ENCODE measurements around the gene TEX19.

The TEX19 gene

GRCh38 chr17:82385559-82386254, 26.7 kb downstream of the TEX19 start:
- no peaks in the 10 kb centered on the region for H3K36me3 ChIP-seq (ENCODE audit: control insufficient read depth in 5 of 5, insufficient read depth in 5 of 5, low read length in 5 of 5)
- H3K4me1 ChIP-seq (ENCODE audit: control insufficient read depth in 5 of 5, insufficient read depth in 5 of 5, low read length in 5 of 5) = peaks cover 2 to 44% (median 27%) of the 10 kb centered on the region in 5 donors
- H3K4me3 ChIP-seq (ENCODE audit: low read depth in 1 of 5, low read length in 5 of 5) = no peak overlapping the region
- no peaks in the 10 kb centered on the region for H3K9me3 ChIP-seq (ENCODE audit: control insufficient read depth in 5 of 5, low read length in 5 of 5)
- no peak overlapping the region for H3K9ac ChIP-seq (ENCODE audit: low read length in 5 of 5)
- H3K27ac ChIP-seq (ENCODE audit: low read depth, low read length) = no peak overlapping the region
- H3K27me3 ChIP-seq (ENCODE audit: control insufficient read depth in 5 of 5, insufficient read depth in 4 of 5, low read length in 5 of 5) = peaks cover 9 to 43% (median 40%) of the 10 kb centered on the region in 5 donors

GRCh38 chr17:82386255-82386831, 27.3 kb downstream of the TEX19 start:
- no peak overlapping the region for H3K4me3 ChIP-seq (ENCODE audit: low read depth in 1 of 5, low read length in 5 of 5)
- H3K9ac ChIP-seq (ENCODE audit: low read length in 5 of 5) = no peak overlapping the region
- H3K27ac ChIP-seq (ENCODE audit: low read depth, low read length) = no peak overlapping the region
- peaks cover 9 to 43% (median 40%) of the 10 kb centered on the region in 5 donors for H3K27me3 ChIP-seq (ENCODE audit: control insufficient read depth in 5 of 5, insufficient read depth in 4 of 5, low read length in 5 of 5)
- no peaks in the 10 kb centered on the region for H3K36me3 ChIP-seq (ENCODE audit: control insufficient read depth in 5 of 5, insufficient read depth in 5 of 5, low read length in 5 of 5)
- peaks cover 2 to 41% (median 23%) of the 10 kb centered on the region in 5 donors for H3K4me1 ChIP-seq (ENCODE audit: control insufficient read depth in 5 of 5, insufficient read depth in 5 of 5, low read length in 5 of 5)
- H3K9me3 ChIP-seq (ENCODE audit: control insufficient read depth in 5 of 5, low read length in 5 of 5) = no peaks in the 10 kb centered on the region

- Histone ChIP-seq H3K36me3 (ENCODE audit: control insufficient read depth in 5 of 5, insufficient read depth in 5 of 5, low read length in 5 of 5) (peaks cover 0 to 7% (median 6%) of the 10 kb centered on the region in 5 donors), H3K27ac (ENCODE audit: low read depth, low read length) (no peak overlapping the region), H3K27me3 (ENCODE audit: control insufficient read depth in 5 of 5, insufficient read depth in 4 of 5, low read length in 5 of 5) (peaks cover 9 to 41% (median 40%) of the 10 kb centered on the region in 5 donors), H3K9me3 (ENCODE audit: control insufficient read depth in 5 of 5, low read length in 5 of 5) (no peaks in the 10 kb centered on the region), H3K9ac (ENCODE audit: low read length in 5 of 5) (no peak overlapping the region), H3K4me1 (ENCODE audit: control insufficient read depth in 5 of 5, insufficient read depth in 5 of 5, low read length in 5 of 5) (peaks cover 0 to 38% (median 20%) of the 10 kb centered on the region in 5 donors), H3K4me3 (ENCODE audit: low read depth in 1 of 5, low read length in 5 of 5) (no peak overlapping the region)
Measured at GRCh38 chr17:82386881-82387704, 28.0 kb downstream of the TEX19 start.

GRCh38 chr17:82387705-82388106, 28.7 kb downstream of the TEX19 start:
- Histone ChIP-seq H3K27me3 (ENCODE audit: control insufficient read depth in 5 of 5, insufficient read depth in 4 of 5, low read length in 5 of 5) (peaks cover 9 to 41% (median 40%) of the 10 kb centered on the region in 5 donors), H3K9ac (ENCODE audit: low read length in 5 of 5) (no peak overlapping the region), H3K4me3 (ENCODE audit: low read depth in 1 of 5, low read length in 5 of 5) (no peak overlapping the region), H3K4me1 (ENCODE audit: control insufficient read depth in 5 of 5, insufficient read depth in 5 of 5, low read length in 5 of 5) (peaks cover 0 to 38% (median 20%) of the 10 kb centered on the region in 5 donors), H3K27ac (ENCODE audit: low read depth, low read length) (no peak overlapping the region), H3K36me3 (ENCODE audit: control insufficient read depth in 5 of 5, insufficient read depth in 5 of 5, low read length in 5 of 5) (peaks cover 0 to 13% (median 8%) of the 10 kb centered on the region in 5 donors), H3K9me3 (ENCODE audit: control insufficient read depth in 5 of 5, low read length in 5 of 5) (no peaks in the 10 kb centered on the region)

GRCh38 chr17:82388223-82388921, 29.3 kb downstream of the TEX19 start:
- H3K9ac ChIP-seq (ENCODE audit: low read length in 5 of 5) = no peak overlapping the region
- peaks cover 0 to 20% (median 13%) of the 10 kb centered on the region in 5 donors for H3K36me3 ChIP-seq (ENCODE audit: control insufficient read depth in 5 of 5, insufficient read depth in 5 of 5, low read length in 5 of 5)
- no peaks in the 10 kb centered on the region for H3K9me3 ChIP-seq (ENCODE audit: control insufficient read depth in 5 of 5, low read length in 5 of 5)
- no peak overlapping the region for H3K4me3 ChIP-seq (ENCODE audit: low read depth in 1 of 5, low read length in 5 of 5)
- no peak overlapping the region for H3K27ac ChIP-seq (ENCODE audit: low read depth, low read length)
- H3K27me3 ChIP-seq (ENCODE audit: control insufficient read depth in 5 of 5, insufficient read depth in 4 of 5, low read length in 5 of 5) = peaks cover 9 to 40% (median 38%) of the 10 kb centered on the region in 5 donors
- H3K4me1 ChIP-seq (ENCODE audit: control insufficient read depth in 5 of 5, insufficient read depth in 5 of 5, low read length in 5 of 5) = peaks cover 0 to 38% (median 20%) of the 10 kb centered on the region in 5 donors

GRCh38 chr17:82388922-82389283, 29.9 kb downstream of the TEX19 start:
- H3K4me3 ChIP-seq (ENCODE audit: low read depth in 1 of 5, low read length in 5 of 5) = no peak overlapping the region
- H3K9me3 ChIP-seq (ENCODE audit: control insufficient read depth in 5 of 5, low read length in 5 of 5) = no peaks in the 10 kb centered on the region
- peaks cover 0 to 38% (median 20%) of the 10 kb centered on the region in 5 donors for H3K4me1 ChIP-seq (ENCODE audit: control insufficient read depth in 5 of 5, insufficient read depth in 5 of 5, low read length in 5 of 5)
- no peak overlapping the region for H3K9ac ChIP-seq (ENCODE audit: low read length in 5 of 5)
- peaks cover 0 to 23% (median 17%) of the 10 kb centered on the region in 5 donors for H3K36me3 ChIP-seq (ENCODE audit: control insufficient read depth in 5 of 5, insufficient read depth in 5 of 5, low read length in 5 of 5)
- no peak overlapping the region for H3K27ac ChIP-seq (ENCODE audit: low read depth, low read length)
- peaks cover 9 to 37% (median 34%) of the 10 kb centered on the region in 5 donors for H3K27me3 ChIP-seq (ENCODE audit: control insufficient read depth in 5 of 5, insufficient read depth in 4 of 5, low read length in 5 of 5)

- H3K4me3 ChIP-seq (ENCODE audit: low read depth in 1 of 5, low read length in 5 of 5) = no peak overlapping the region
- peaks cover 0 to 27% (median 17%) of the 10 kb centered on the region in 5 donors for H3K36me3 ChIP-seq (ENCODE audit: control insufficient read depth in 5 of 5, insufficient read depth in 5 of 5, low read length in 5 of 5)
- H3K9me3 ChIP-seq (ENCODE audit: control insufficient read depth in 5 of 5, low read length in 5 of 5) = no peaks in the 10 kb centered on the region
- no peak overlapping the region for H3K9ac ChIP-seq (ENCODE audit: low read length in 5 of 5)
- H3K4me1 ChIP-seq (ENCODE audit: control insufficient read depth in 5 of 5, insufficient read depth in 5 of 5, low read length in 5 of 5) = peaks cover 0 to 37% (median 20%) of the 10 kb centered on the region in 5 donors
- peaks cover 9 to 32% (median 30%) of the 10 kb centered on the region in 5 donors for H3K27me3 ChIP-seq (ENCODE audit: control insufficient read depth in 5 of 5, insufficient read depth in 4 of 5, low read length in 5 of 5)
- no peak overlapping the region for H3K27ac ChIP-seq (ENCODE audit: low read depth, low read length)
Measured at GRCh38 chr17:82389379-82389778, 30.3 kb downstream of the TEX19 start.

- H3K36me3 ChIP-seq (ENCODE audit: control insufficient read depth in 5 of 5, insufficient read depth in 5 of 5, low read length in 5 of 5) = peaks cover 0 to 27% (median 17%) of the 10 kb centered on the region in 5 donors
- H3K4me3 ChIP-seq (ENCODE audit: low read depth in 1 of 5, low read length in 5 of 5) = no peak overlapping the region
- no peak overlapping the region for H3K9ac ChIP-seq (ENCODE audit: low read length in 5 of 5)
- peaks cover 5 to 24% (median 23%) of the 10 kb centered on the region in 5 donors for H3K27me3 ChIP-seq (ENCODE audit: control insufficient read depth in 5 of 5, insufficient read depth in 4 of 5, low read length in 5 of 5)
- H3K4me1 ChIP-seq (ENCODE audit: control insufficient read depth in 5 of 5, insufficient read depth in 5 of 5, low read length in 5 of 5) = peaks cover 0 to 28% (median 11%) of the 10 kb centered on the region in 5 donors
- H3K9me3 ChIP-seq (ENCODE audit: control insufficient read depth in 5 of 5, low read length in 5 of 5) = no peaks in the 10 kb centered on the region
- no peak overlapping the region for H3K27ac ChIP-seq (ENCODE audit: low read depth, low read length)
Measured at GRCh38 chr17:82390015-82390859, 31.2 kb downstream of the TEX19 start.

All from subcutaneous abdominal adipose tissue (tissue), 5 donors.